ENCODE results near the gene LMAN1L. TPM values are rescaled to one million over a fixed set of nuclear protein-coding genes. Genes with fewer than 3 reads are reported as not detected.

LMAN1L gene
- polyA plus RNA-seq, 1 donor from 2014 or later = not detected

GRCh38 chr15:74802862-74803447, 9.7 kb upstream of the LMAN1L start:
- H3K36me3 ChIP-seq (ENCODE audit: insufficient read depth, low read length) = peaks cover 4% of the 10 kb centered on the region
- no peaks in the 10 kb centered on the region for H3K79me2 ChIP-seq (replicated peaks; ENCODE audit: insufficient read depth, low read length)
- no peaks in the 10 kb centered on the region for H3K9me2 ChIP-seq (ENCODE audit: insufficient read depth, low read length)
- H3K4me2 ChIP-seq (ENCODE audit: low read length) = no peak overlapping the region
- H3K4me3 ChIP-seq (ENCODE audit: low read length) = no peak overlapping the region
- no peaks in the 10 kb centered on the region for H3F3A ChIP-seq (ENCODE audit: insufficient read depth, low read length, poor library complexity, severe bottlenecking)
- no peaks in the 10 kb centered on the region for H4K20me1 ChIP-seq (ENCODE audit: insufficient read depth)
- H3K9me3 ChIP-seq (ENCODE audit: low read length) = no peaks in the 10 kb centered on the region
- no peak overlapping the region for H3K9ac ChIP-seq (ENCODE audit: low read length)
- H2AFZ ChIP-seq (ENCODE audit: low read depth, low read length) = no peak overlapping the region
- H3K27me3 ChIP-seq (ENCODE audit: insufficient read depth, low read depth, low read length) = no peaks in the 10 kb centered on the region
- H3K27ac ChIP-seq (ENCODE audit: low read length) = no peak overlapping the region
- no peak for TF ChIP-seq CTCF (IDR thresholded peaks at IDR 0.05; ENCODE audit: poor library complexity, severe bottlenecking)

- H3K27ac ChIP-seq (ENCODE audit: low read length) = no peak overlapping the region
- H2AFZ ChIP-seq (ENCODE audit: low read depth, low read length) = no peak overlapping the region
- peaks cover 4% of the 10 kb centered on the region for H3K36me3 ChIP-seq (ENCODE audit: insufficient read depth, low read length)
- H4K20me1 ChIP-seq (ENCODE audit: insufficient read depth) = no peaks in the 10 kb centered on the region
- no peaks in the 10 kb centered on the region for H3K9me3 ChIP-seq (ENCODE audit: low read length)
- H3K27me3 ChIP-seq (ENCODE audit: insufficient read depth, low read depth, low read length) = no peaks in the 10 kb centered on the region
- no peaks in the 10 kb centered on the region for H3K9me2 ChIP-seq (ENCODE audit: insufficient read depth, low read length)
- no peak overlapping the region for H3K4me3 ChIP-seq (ENCODE audit: low read length)
- H3K9ac ChIP-seq (ENCODE audit: low read length) = no peak overlapping the region
- TF ChIP-seq MXI1 (conservative IDR thresholded peaks at IDR 0.05; ENCODE audit: poor library complexity, severe bottlenecking) (no peak), POLR2AphosphoS5 (IDR thresholded peaks at IDR 0.05) (no peak), REST (IDR thresholded peaks at IDR 0.05; ENCODE audit: borderline replicate concordance) (no peak), RAD21 (conservative IDR thresholded peaks at IDR 0.05) (no peak), EP300 (conservative IDR thresholded peaks at IDR 0.05; ENCODE audit: poor library complexity, severe bottlenecking) (no peak), TAF1 (IDR thresholded peaks at IDR 0.05; ENCODE audit: low read depth) (no peak), EZH2 (IDR thresholded peaks at IDR 0.05; ENCODE audit: borderline replicate concordance, insufficient read depth, low read length, poor library complexity, severe bottlenecking) (no peak), SMC3 (conservative IDR thresholded peaks at IDR 0.05; ENCODE audit: poor library complexity) (no peak), CTCF (IDR thresholded peaks at IDR 0.05; ENCODE audit: poor library complexity, severe bottlenecking) (no peak)
- no peak overlapping the region for H3K4me2 ChIP-seq (ENCODE audit: low read length)
- H3F3A ChIP-seq (ENCODE audit: insufficient read depth, low read length, poor library complexity, severe bottlenecking) = no peaks in the 10 kb centered on the region
- no peaks in the 10 kb centered on the region for H3K79me2 ChIP-seq (replicated peaks; ENCODE audit: insufficient read depth, low read length)
Measured at GRCh38 chr15:74804935-74805334, 7.7 kb upstream of the LMAN1L start.

Data from neural cell (in vitro differentiated cells).